GM12801 (cell line): Measurements from ENCODE around the gene ATP13A1.

Experiments
- CTCF ChIP-seq: IDR thresholded peaks from one replicate; pipeline ENCODE4 v1.5.1; 2011; ENCODE audit warnings: control low read depth; ENCODE audit not compliant: insufficient read length; ENCODE audit errors: extremely low read depth

ATP13A1 gene

GRCh38 chr19:19691683-19692082 is 28.2 kb upstream of the ATP13A1 start:
- no peak for TF ChIP-seq CTCF

- TF ChIP-seq CTCF: no peak
Observed at GRCh38 chr19:19687090-19687489, 23.6 kb upstream of the ATP13A1 start.

- TF ChIP-seq CTCF: no peak
Observed at GRCh38 chr19:19686580-19686979, 23.1 kb upstream of the ATP13A1 start.

- no peak for TF ChIP-seq CTCF
Observed at GRCh38 chr19:19679176-19680073, 15.9 kb upstream of the ATP13A1 start.

- no peak for TF ChIP-seq CTCF
Observed at GRCh38 chr19:19677579-19677978, 14.1 kb upstream of the ATP13A1 start.

GRCh38 chr19:19674315-19674714 is 10.8 kb upstream of the ATP13A1 start:
- TF ChIP-seq CTCF: no peak

- no peak for TF ChIP-seq CTCF
Observed at GRCh38 chr19:19672816-19673215, 9.3 kb upstream of the ATP13A1 start.
